Measurements from ENCODE around the gene PAK1. TPM values are rescaled to one million over a fixed set of nuclear protein-coding genes. Genes with fewer than 3 reads are reported as not detected.

Gene PAK1
- total and polyA plus RNA-seq, 9 of the 15 experiments (the other 6 are each of a cell fraction or from before 2014, with no cell fraction given) = 0.52 to 11.7 (median 1.9) TPM

GRCh38 chr11:77467233-77467632, 6.7 kb downstream of the PAK1 start (continued):
- TF ChIP-seq STAT6 (CRISPR knock-in tag; IDR thresholded peaks at IDR 0.05) (no peak), CBFB (CRISPR knock-in tag; IDR thresholded peaks at IDR 0.05) (no peak), RUNX1 (IDR thresholded peaks at IDR 0.05; ENCODE audit: low read depth) (no peak), EHMT2 (IDR thresholded peaks at IDR 0.05) (no peak), ZNF398 (CRISPR knock-in tag; IDR thresholded peaks at IDR 0.05) (no peak), TEAD4 (IDR thresholded peaks at IDR 0.05; ENCODE audit: low read length) (no peak), TEAD4 (CRISPR knock-in tag; IDR thresholded peaks at IDR 0.05; ENCODE audit: borderline replicate concordance) (no peak)

GRCh38 chr11:77457340-77457739, 16.6 kb downstream of the PAK1 start:
- H3K4me3 ChIP-seq = no peak overlapping the region
- in situ Hi-C loops (cut with MboI) = no loop called here
- TF ChIP-seq NCOR1 (IDR thresholded peaks at IDR 0.05) (no peak), PKNOX1 (IDR thresholded peaks at IDR 0.05) (no peak)
- no peak overlapping the region for H3K9ac ChIP-seq (ENCODE audit: insufficient read depth in 1 of 2, low read depth in 2 of 2, low read length in 2 of 2)
- no peak for FAIRE-seq
- H3K36me3 ChIP-seq (ENCODE audit: control insufficient read depth, insufficient read depth, low read length) = no peaks in the 10 kb centered on the region
- H4K20me1 ChIP-seq (replicated peaks; ENCODE audit: control insufficient read depth, insufficient read depth, low read length) = no peaks in the 10 kb centered on the region
- H3K4me2 ChIP-seq (ENCODE audit: insufficient read depth, low read length) = no peak overlapping the region
- no peak overlapping the region for H3K27ac ChIP-seq (ENCODE audit: extremely low read depth, low read depth, low read length)
- intact Hi-C loops (cut with micrococcal nuclease) = no loop called here
- 3% methylated on average over 5 of the region's 5 CpGs for WGBS (ENCODE audit: insufficient coverage, low coverage, missing lambda C conversion rate)
- no peaks in the 10 kb centered on the region for H3K79me2 ChIP-seq (ENCODE audit: control insufficient read depth, insufficient read depth, low read length)
- H3K4me1 ChIP-seq (replicated peaks in 1 of 2; ENCODE audit: control insufficient read depth in 2 of 2, insufficient read depth in 2 of 2, low read length in 2 of 2) = peaks cover 0 to 4% of the 10 kb centered on the region in 2 experiments; a peak in 1 of 5 replicates
- ATAC-seq = no peak
- H2AFZ ChIP-seq (ENCODE audit: low read depth, low read length) = no peak overlapping the region
- H3K27me3 ChIP-seq (ENCODE audit: control insufficient read depth in 2 of 2, insufficient read depth in 2 of 2, low read length in 2 of 2) = peaks cover 14 to 18% of the 10 kb centered on the region in 2 experiments; a peak in 3 of 5 replicates
- H3K9me3 ChIP-seq (replicated peaks; ENCODE audit: control insufficient read depth, insufficient read depth, low read depth, low read length) = no peaks in the 10 kb centered on the region
- DNase-seq (ENCODE audit: extremely low read depth in 1 of 4, low spot score in 3 of 4) = no peak
- BruUV-seq (replicated peaks) = no TSS peak
- POLR2A ChIA-PET = interaction anchor here (0.9 kb wide), 1 partner anchor 10 kb away, joined by 6 read pairs; no protein-coding TSS in a partner anchor
- CTCF ChIA-PET (ENCODE audit: low intra/inter-chr PET ratio) = no interaction called here
- H3K9me1 ChIP-seq (ENCODE audit: control insufficient read depth, insufficient read depth, low read length) = no peaks in the 10 kb centered on the region
